Natural killer cell (primary cell): ENCODE measurements around the gene NKX6-2. TPM values are rescaled to one million over a fixed set of nuclear protein-coding genes. Genes with fewer than 3 reads are reported as not detected.
"Not testable (repeated sequence)": the region's sequence is repeated elsewhere in the genome, so short reads cannot be mapped to it uniquely, and the experiment has no call there.

Source experiments
- ATAC-seq, 3 donors: fragments of 150-1000 bp in 2 of 3; fragments of 200-7000 bp in 1 of 3; cut with Tn5 transposase; 1 replicate in 1 of 3; 2 replicates in 2 of 3; pipeline ENCODE4 v1.10.0; 2021; ENCODE audit warnings: mild to moderate bottlenecking in 2 of 3, moderate library complexity in 2 of 3
- DNase-seq, 2 donors: peaks; one replicate each; pipeline versions ENCODE4 v3.0.0 to v3.0.0-alpha.2; 2013 to 2021; ENCODE audit warnings: mixed read lengths in 1 of 2
- H3K27ac ChIP-seq: one replicate; pipeline ENCODE4 v1.5.1; 2013; ENCODE audit warnings: mild to moderate bottlenecking, low read length
- H3K27me3 ChIP-seq: one replicate; pipeline ENCODE4 v1.6.1; 2013; ENCODE audit warnings: low read length; ENCODE audit not compliant: control insufficient read depth, insufficient read depth
- H3K36me3 ChIP-seq: one replicate; pipeline ENCODE4 v1.6.1; 2013; ENCODE audit warnings: low read length; ENCODE audit not compliant: control insufficient read depth, insufficient read depth
- H3K4me1 ChIP-seq: one replicate; pipeline ENCODE4 v1.6.1; 2013; ENCODE audit warnings: low read length; ENCODE audit not compliant: control insufficient read depth, insufficient read depth
- H3K4me3 ChIP-seq: one replicate; pipeline ENCODE4 v1.5.1; 2013; ENCODE audit warnings: low read length
- H3K9me3 ChIP-seq: one replicate; pipeline ENCODE4 v1.6.1; 2013; ENCODE audit warnings: low read length; ENCODE audit not compliant: control insufficient read depth, insufficient read depth
- H3K27ac Mint-ChIP-seq, 2 donors: one replicate each; pipeline ENCODE4 v1.8.0; 2022; ENCODE audit warnings: mild to moderate bottlenecking in 2 of 2, mixed read lengths in 2 of 2, moderate library complexity in 1 of 2
- H3K27me3 Mint-ChIP-seq, 2 donors: one replicate each; pipeline ENCODE4 v1.8.0; 2022; ENCODE audit warnings: low read depth in 2 of 2, mixed read lengths in 2 of 2
- H3K36me3 Mint-ChIP-seq: one replicate; pipeline ENCODE4 v1.8.0; 2022; ENCODE audit warnings: mixed read lengths
- H3K4me1 Mint-ChIP-seq, 2 donors: one replicate each; pipeline ENCODE4 v1.8.0; 2022; ENCODE audit warnings: mixed read lengths in 2 of 2
- H3K4me3 Mint-ChIP-seq: one replicate; pipeline ENCODE4 v1.8.0; 2022; ENCODE audit warnings: mild to moderate bottlenecking, moderate library complexity, mixed read lengths
- H3K9me3 Mint-ChIP-seq, 2 donors: one replicate each; pipeline ENCODE4 v1.8.0; 2022; ENCODE audit warnings: mixed read lengths in 2 of 2
- CTCF ChIP-seq: fragments of 200-600 bp; IDR thresholded peaks from one replicate; pipeline ENCODE4 v1.8.0; 2022; ENCODE audit warnings: antibody characterized with exemption
- WGBS: methylation state at CpG from one replicate; pipeline ENCODE4 v1.1.7; 2013; ENCODE audit warnings: missing lambda C conversion rate; ENCODE audit not compliant: insufficient coverage; 5-methylcytosine and 5-hydroxymethylcytosine counted together
- intact Hi-C: fragments of 100-400 bp; cut with micrococcal nuclease; formaldehyde crosslinking; loops from one replicate; pipeline ENCODE4 v1.14.2; 2022
- total RNA-seq, 4 donors: library from RNA; stranded (reverse); fragments of 120-200 nt in 1 of 4; gene quantifications; one replicate each; pipeline versions ENCODE4 v1.2.3 to v1.2.4, GENCODE V29; 2013 to 2022

NKX6-2 gene
- total RNA-seq, 3 donors from 2014 or later (not counting 1 experiment from before 2014, with no cell fraction given), result not detected

- WGBS, result 94% methylated on average over 7 of the region's 8 CpGs
- no peak overlapping the region for H3K27ac Mint-ChIP-seq
- ATAC-seq (no peak), DNase-seq (no peak)
- H3K36me3 Mint-ChIP-seq, result no peaks in the 10 kb centered on the region
- H3K4me3 ChIP-seq, result no peak overlapping the region
- intact Hi-C loops, result no loop called here
- H3K4me3 Mint-ChIP-seq, result no peak overlapping the region
- peaks cover 4% of the 10 kb centered on the region for H3K9me3 ChIP-seq
- H3K4me1 ChIP-seq, result no peaks in the 10 kb centered on the region
- H3K27me3 Mint-ChIP-seq, result no peaks in the 10 kb centered on the region
- no peak for TF ChIP-seq CTCF
- H3K9me3 Mint-ChIP-seq, result no peaks in the 10 kb centered on the region
- H3K4me1 Mint-ChIP-seq, result no peaks in the 10 kb centered on the region
- no peaks in the 10 kb centered on the region for H3K27me3 ChIP-seq
- no peaks in the 10 kb centered on the region for H3K36me3 ChIP-seq
- H3K27ac ChIP-seq, result no peak overlapping the region
These were observed 16.1 kb upstream of the NKX6-2 start for GRCh38 chr10:132802048-132802447.

GRCh38 chr10:132799865-132800264, 13.9 kb upstream of the NKX6-2 start:
- ATAC-seq, result no peak
- Mint-ChIP-seq H3K27ac (no peak overlapping the region), H3K9me3 (no peaks in the 10 kb centered on the region), H3K4me3 (no peak overlapping the region), H3K36me3 (no peaks in the 10 kb centered on the region), H3K4me1 (no peaks in the 10 kb centered on the region), H3K27me3 (no peaks in the 10 kb centered on the region)
- no peak for DNase-seq
- Histone ChIP-seq H3K9me3 (peaks cover 4% of the 10 kb centered on the region), H3K27ac (no peak overlapping the region), H3K27me3 (no peaks in the 10 kb centered on the region), H3K4me3 (no peak overlapping the region), H3K36me3 (no peaks in the 10 kb centered on the region), H3K4me1 (no peaks in the 10 kb centered on the region)
- WGBS, result 93% methylated on average over 11 of the region's 11 CpGs
- TF ChIP-seq CTCF, result no peak
- intact Hi-C loops, result no loop called here

GRCh38 chr10:132798876-132799275, 12.9 kb upstream of the NKX6-2 start:
- TF ChIP-seq CTCF, result no peak
- Mint-ChIP-seq H3K36me3 (no peaks in the 10 kb centered on the region), H3K27me3 (no peaks in the 10 kb centered on the region), H3K27ac (no peak overlapping the region), H3K4me3 (no peak overlapping the region), H3K4me1 (no peaks in the 10 kb centered on the region), H3K9me3 (no peaks in the 10 kb centered on the region)
- Histone ChIP-seq H3K9me3 (peaks cover 4% of the 10 kb centered on the region), H3K4me1 (no peaks in the 10 kb centered on the region), H3K27me3 (no peaks in the 10 kb centered on the region), H3K36me3 (no peaks in the 10 kb centered on the region), H3K27ac (no peak overlapping the region), H3K4me3 (no peak overlapping the region)
- no peak for ATAC-seq
- DNase-seq, result no peak
- 87% methylated on average over 15 of the region's 15 CpGs for WGBS
- intact Hi-C loops, result no loop called here

- no peak for DNase-seq
- TF ChIP-seq CTCF, result no peak
- Mint-ChIP-seq H3K4me1 (no peaks in the 10 kb centered on the region), H3K27me3 (no peaks in the 10 kb centered on the region), H3K27ac (no peak overlapping the region), H3K36me3 (no peaks in the 10 kb centered on the region), H3K4me3 (no peak overlapping the region), H3K9me3 (no peaks in the 10 kb centered on the region)
- Histone ChIP-seq H3K27me3 (no peaks in the 10 kb centered on the region), H3K9me3 (peaks cover 4% of the 10 kb centered on the region), H3K4me3 (no peak overlapping the region), H3K4me1 (no peaks in the 10 kb centered on the region), H3K36me3 (no peaks in the 10 kb centered on the region), H3K27ac (no peak overlapping the region)
- no peak for ATAC-seq
- intact Hi-C loops, result no loop called here
- WGBS, result 90% methylated on average over 21 of the region's 21 CpGs
These were observed 12.5 kb upstream of the NKX6-2 start for GRCh38 chr10:132798403-132798802.

- H3K4me1 Mint-ChIP-seq, H3K4me1 ChIP-seq, ATAC-seq, H3K27ac Mint-ChIP-seq, DNase-seq, intact Hi-C loops, H3K9me3 Mint-ChIP-seq, H3K27ac ChIP-seq, H3K36me3 ChIP-seq, H3K9me3 ChIP-seq, H3K27me3 ChIP-seq, H3K4me3 Mint-ChIP-seq, H3K36me3 Mint-ChIP-seq, H3K27me3 Mint-ChIP-seq, H3K4me3 ChIP-seq: not testable (repeated sequence)
- 93% methylated on average over 32 of the region's 32 CpGs for WGBS
These were observed 12.0 kb upstream of the NKX6-2 start for GRCh38 chr10:132797986-132798385.
